ENCODE data around the gene RIN1. TPM values are rescaled to one million over a fixed set of nuclear protein-coding genes. Genes with fewer than 3 reads are reported as not detected.
A peak's percentile ranks its signal among the peaks of the same experiment; 100 is the strongest.
"Not testable (repeated sequence)": the region's sequence is repeated elsewhere in the genome, so short reads cannot be mapped to it uniquely, and the experiment has no call there.

RIN1 gene
- total RNA-seq, 2 donors from 2014 or later = 1.9 to 3.4 TPM

GRCh38 chr11:66327171-66328030 is 8.8 kb downstream of the RIN1 start:
- no peaks in the 10 kb centered on the region for H3K9me3 ChIP-seq (ENCODE audit: control insufficient read depth, low read length, poor library complexity, severe bottlenecking)
- Mint-ChIP-seq H3K27ac (no peak overlapping the region), H3K36me3 (ENCODE audit: low read depth) (no peaks in the 10 kb centered on the region), H3K4me3 (peak overlapping the region; percentile 42), H3K27me3 (no peaks in the 10 kb centered on the region), H3K4me1 (peaks cover 19% of the 10 kb centered on the region)
- no peak for DNase-seq
- ATAC-seq = no peak

- Mint-ChIP-seq H3K4me1 (peaks cover 19% of the 10 kb centered on the region), H3K27ac (peak overlapping the region; percentile 71), H3K27me3 (no peaks in the 10 kb centered on the region), H3K36me3 (ENCODE audit: low read depth) (no peaks in the 10 kb centered on the region), H3K4me3 (peak overlapping the region; percentile 63)
- H3K9me3 ChIP-seq (ENCODE audit: control insufficient read depth, low read length, poor library complexity, severe bottlenecking) = no peaks in the 10 kb centered on the region
- ATAC-seq = no peak
- no peak for DNase-seq
Measured at GRCh38 chr11:66326261-66327111, 9.7 kb downstream of the RIN1 start.

- ATAC-seq (no peak), DNase-seq (no peak)
- Mint-ChIP-seq H3K36me3 (ENCODE audit: low read depth) (no peaks in the 10 kb centered on the region), H3K4me3 (peak overlapping the region; percentile 62), H3K27me3 (no peaks in the 10 kb centered on the region), H3K4me1 (peaks cover 19% of the 10 kb centered on the region), H3K27ac (peak overlapping the region; percentile 71)
- no peaks in the 10 kb centered on the region for H3K9me3 ChIP-seq (ENCODE audit: control insufficient read depth, low read length, poor library complexity, severe bottlenecking)
Measured at GRCh38 chr11:66325263-66325671, 11.0 kb downstream of the RIN1 start.

DNA sequence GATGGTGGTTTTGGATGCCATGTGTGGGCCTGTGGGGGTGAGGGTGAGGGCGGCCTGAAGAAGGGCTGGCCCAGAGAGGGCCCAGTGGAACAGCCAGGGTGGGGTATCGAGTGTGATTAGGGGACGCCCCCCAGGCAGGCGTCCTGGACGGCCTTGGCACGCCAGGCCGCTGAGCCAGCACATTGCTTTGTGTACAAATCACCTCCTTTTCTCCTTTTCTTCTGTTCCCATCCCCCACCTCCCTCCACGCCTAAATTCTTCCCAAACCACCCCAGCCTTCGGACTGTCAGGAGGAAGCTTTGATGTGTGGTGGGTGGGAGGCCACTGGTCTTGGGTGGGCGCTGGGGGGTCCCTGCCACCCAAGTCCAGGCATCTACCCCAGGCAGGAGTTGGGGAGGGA is 11.6 kb downstream of the RIN1 start:
- Mint-ChIP-seq H3K27ac (no peak overlapping the region), H3K36me3 (ENCODE audit: low read depth) (no peaks in the 10 kb centered on the region), H3K4me1 (peaks cover 19% of the 10 kb centered on the region)

GRCh38 chr11:66323684-66324083 is 12.6 kb downstream of the RIN1 start:
- H3K36me3 Mint-ChIP-seq (ENCODE audit: low read depth) = no peaks in the 10 kb centered on the region
- no peak for DNase-seq
- peaks cover 22% of the 10 kb centered on the region for H3K4me1 Mint-ChIP-seq
- H3K27me3 Mint-ChIP-seq = no peaks in the 10 kb centered on the region
- no peak overlapping the region for H3K27ac Mint-ChIP-seq
- no peaks in the 10 kb centered on the region for H3K9me3 ChIP-seq (ENCODE audit: control insufficient read depth, low read length, poor library complexity, severe bottlenecking)
- no peak for ATAC-seq
- H3K4me3 Mint-ChIP-seq = no peak overlapping the region

More for the DNA sequence above, 11.6 kb downstream of the RIN1 start:
- H3K4me3 Mint-ChIP-seq = no peak overlapping the region
- no peaks in the 10 kb centered on the region for H3K9me3 ChIP-seq (ENCODE audit: control insufficient read depth, low read length, poor library complexity, severe bottlenecking)
- ATAC-seq (no peak), DNase-seq (no peak)
- H3K27me3 Mint-ChIP-seq = no peaks in the 10 kb centered on the region

DNA sequence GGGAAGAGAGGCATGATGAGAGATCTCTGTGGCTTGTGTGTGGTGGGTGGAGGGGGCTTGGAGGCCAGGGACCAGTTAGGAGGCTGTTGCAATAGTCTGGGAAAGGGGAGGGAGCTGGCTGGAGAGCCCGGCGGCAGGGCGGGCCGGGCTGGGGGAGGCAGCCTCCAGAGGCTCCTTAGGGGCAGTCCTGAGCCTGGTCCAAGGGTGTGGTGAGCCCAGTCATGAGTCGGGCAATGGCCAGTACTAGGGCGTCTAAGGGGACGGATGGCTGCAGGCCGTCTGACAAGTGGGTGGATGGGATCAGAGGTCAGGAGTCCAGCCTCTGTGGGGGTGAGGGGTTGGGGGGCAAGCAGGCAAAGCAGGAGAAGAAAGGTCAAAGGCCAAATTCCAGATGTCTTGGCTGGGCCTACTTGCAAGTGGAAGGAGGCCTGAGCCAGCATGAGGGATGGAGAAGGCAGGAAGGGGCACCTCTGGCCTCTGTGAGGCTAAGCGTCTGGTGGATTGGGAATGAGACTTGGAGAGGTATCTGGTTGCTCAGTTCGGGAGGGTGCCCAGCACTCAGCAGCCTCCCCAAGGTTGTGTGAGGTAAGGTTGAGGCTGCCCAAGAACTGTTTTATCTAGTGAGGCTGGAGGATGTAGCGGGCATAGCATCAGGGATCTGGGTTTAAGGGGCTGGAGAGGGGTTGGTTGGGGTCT is 13.4 kb downstream of the RIN1 start:
- no peak overlapping the region for H3K27ac Mint-ChIP-seq
- H3K36me3 Mint-ChIP-seq (ENCODE audit: low read depth) = no peaks in the 10 kb centered on the region
- no peak overlapping the region for H3K4me3 Mint-ChIP-seq
- H3K9me3 ChIP-seq (ENCODE audit: control insufficient read depth, low read length, poor library complexity, severe bottlenecking) = no peaks in the 10 kb centered on the region
- no peak for ATAC-seq
- no peaks in the 10 kb centered on the region for H3K27me3 Mint-ChIP-seq
- H3K4me1 Mint-ChIP-seq = peaks cover 21% of the 10 kb centered on the region
- DNase-seq = no peak

DNA sequence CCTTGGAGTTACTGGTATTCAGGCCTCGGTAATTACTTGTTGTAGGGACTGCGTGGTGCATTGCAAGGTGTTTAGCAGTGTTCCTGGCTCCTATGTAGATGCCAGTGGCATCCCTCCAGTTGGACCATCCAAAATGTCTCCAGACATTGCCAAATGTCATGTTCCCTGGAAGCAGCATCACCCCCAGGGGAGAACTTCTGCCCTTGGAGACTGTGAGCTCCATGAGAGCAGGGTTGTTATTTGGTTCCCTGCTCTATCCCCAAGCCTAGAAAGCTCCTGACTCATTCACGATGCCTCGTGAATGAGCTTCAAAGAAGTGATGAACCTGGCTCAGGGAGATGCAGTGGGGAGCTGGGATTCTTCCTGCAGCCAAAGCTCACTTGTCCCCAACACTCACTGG is 14.6 kb downstream of the RIN1 start:
- H3K4me3 Mint-ChIP-seq = no peak overlapping the region
- no peaks in the 10 kb centered on the region for H3K27me3 Mint-ChIP-seq
- no peak overlapping the region for H3K27ac Mint-ChIP-seq
- no peaks in the 10 kb centered on the region for H3K36me3 Mint-ChIP-seq (ENCODE audit: low read depth)
- H3K4me1 Mint-ChIP-seq = peaks cover 14% of the 10 kb centered on the region
- ATAC-seq (no peak), DNase-seq (no peak)
- no peaks in the 10 kb centered on the region for H3K9me3 ChIP-seq (ENCODE audit: control insufficient read depth, low read length, poor library complexity, severe bottlenecking)

DNA sequence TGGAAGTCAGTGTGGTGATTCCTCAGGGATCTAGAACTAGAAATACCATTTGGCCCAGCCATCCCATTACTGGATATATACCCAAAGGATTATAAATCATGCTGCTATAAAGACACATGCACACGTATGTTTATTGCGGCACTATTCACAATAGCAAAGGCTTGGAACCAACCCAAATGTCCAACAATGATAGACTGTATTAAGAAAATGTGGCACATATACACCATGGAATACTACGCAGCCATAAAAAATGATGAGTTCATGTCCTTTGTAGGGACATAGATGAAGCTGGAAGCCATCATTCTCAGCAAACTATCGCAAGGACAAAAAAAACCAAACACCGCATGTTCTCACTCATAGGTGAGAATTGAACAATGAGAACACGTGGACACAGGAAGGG is 15.5 kb downstream of the RIN1 start:
- not testable (repeated sequence) for DNase-seq; H3K36me3 Mint-ChIP-seq (ENCODE audit: low read depth); H3K27me3 Mint-ChIP-seq; H3K27ac Mint-ChIP-seq; H3K4me1 Mint-ChIP-seq; H3K4me3 Mint-ChIP-seq; ATAC-seq; H3K9me3 ChIP-seq (ENCODE audit: control insufficient read depth, low read length, poor library complexity, severe bottlenecking)

DNA sequence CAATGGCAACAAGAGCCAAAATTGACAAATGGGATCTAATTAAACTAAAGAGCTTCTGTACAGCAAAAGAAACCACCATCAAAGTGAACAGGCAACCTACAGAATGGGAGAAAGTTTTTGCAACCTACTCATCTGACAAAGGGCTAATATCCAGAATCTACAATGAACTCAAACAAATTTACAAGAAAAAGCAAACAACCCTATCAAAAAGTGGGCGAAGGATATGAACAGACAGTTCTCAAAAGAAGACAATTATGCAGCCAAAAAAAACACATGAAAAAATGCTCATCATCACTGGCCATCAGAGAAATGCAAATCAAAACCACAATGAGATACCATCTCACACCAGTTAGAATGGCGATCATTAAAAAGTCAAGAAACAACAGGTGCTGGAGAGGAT is 15.9 kb downstream of the RIN1 start:
- H3K36me3 Mint-ChIP-seq (ENCODE audit: low read depth); DNase-seq; ATAC-seq; H3K27me3 Mint-ChIP-seq; H3K9me3 ChIP-seq (ENCODE audit: control insufficient read depth, low read length, poor library complexity, severe bottlenecking); H3K4me1 Mint-ChIP-seq; H3K27ac Mint-ChIP-seq: not testable (repeated sequence)
- H3K4me3 Mint-ChIP-seq = peak overlapping the region; percentile 4

GRCh38 chr11:66318600-66318970 is 17.6 kb downstream of the RIN1 start:
- Mint-ChIP-seq H3K27ac (no peak overlapping the region), H3K27me3 (no peaks in the 10 kb centered on the region), H3K36me3 (ENCODE audit: low read depth) (no peaks in the 10 kb centered on the region), H3K4me3 (peak overlapping the region; percentile 45), H3K4me1 (peaks cover 15% of the 10 kb centered on the region)
- ATAC-seq = no peak
- DNase-seq = no peak
- no peaks in the 10 kb centered on the region for H3K9me3 ChIP-seq (ENCODE audit: control insufficient read depth, low read length, poor library complexity, severe bottlenecking)

GRCh38 chr11:66317723-66318599 is 18.3 kb downstream of the RIN1 start:
- Mint-ChIP-seq H3K4me1 (peaks cover 15% of the 10 kb centered on the region), H3K4me3 (peak overlapping the region; percentile 45), H3K36me3 (ENCODE audit: low read depth) (no peaks in the 10 kb centered on the region), H3K27me3 (no peaks in the 10 kb centered on the region), H3K27ac (no peak overlapping the region)
- H3K9me3 ChIP-seq (ENCODE audit: control insufficient read depth, low read length, poor library complexity, severe bottlenecking) = no peaks in the 10 kb centered on the region
- ATAC-seq = peak; percentile 79
- DNase-seq = no peak

- peaks cover 17% of the 10 kb centered on the region for H3K4me1 Mint-ChIP-seq
- H3K4me3 Mint-ChIP-seq = no peak overlapping the region
- no peak for ATAC-seq
- no peaks in the 10 kb centered on the region for H3K27me3 Mint-ChIP-seq
- no peaks in the 10 kb centered on the region for H3K36me3 Mint-ChIP-seq (ENCODE audit: low read depth)
- H3K9me3 ChIP-seq (ENCODE audit: control insufficient read depth, low read length, poor library complexity, severe bottlenecking) = no peaks in the 10 kb centered on the region
- no peak overlapping the region for H3K27ac Mint-ChIP-seq
- DNase-seq = no peak
Measured at GRCh38 chr11:66317322-66317722, 18.9 kb downstream of the RIN1 start.

All from T-helper 17 cell (primary cell).